Epithelial cell of esophagus (primary cell): ENCODE data around the gene NKX6-2.

ENCODE experiments used
- DNase-seq: peaks from one replicate; pipeline ENCODE4 v3.0.0; 2010; ENCODE audit warnings: low read depth
- H3K4me3 ChIP-seq: 2 replicates; pipeline ENCODE4 v1.5.1; 2011; ENCODE audit warnings: mild to moderate bottlenecking, low read length, control low read depth
- TF ChIP-seq, protein P1 (sequence below): IDR thresholded peaks from 2 replicates; pipeline ENCODE4 v1.5.1; 2011; ENCODE audit warnings: low read depth, mild to moderate bottlenecking, low read length, control low read depth, inconsistent platforms; ENCODE audit not compliant: insufficient read depth; ENCODE audit errors: missing control alignments

Gene NKX6-2

DNA sequence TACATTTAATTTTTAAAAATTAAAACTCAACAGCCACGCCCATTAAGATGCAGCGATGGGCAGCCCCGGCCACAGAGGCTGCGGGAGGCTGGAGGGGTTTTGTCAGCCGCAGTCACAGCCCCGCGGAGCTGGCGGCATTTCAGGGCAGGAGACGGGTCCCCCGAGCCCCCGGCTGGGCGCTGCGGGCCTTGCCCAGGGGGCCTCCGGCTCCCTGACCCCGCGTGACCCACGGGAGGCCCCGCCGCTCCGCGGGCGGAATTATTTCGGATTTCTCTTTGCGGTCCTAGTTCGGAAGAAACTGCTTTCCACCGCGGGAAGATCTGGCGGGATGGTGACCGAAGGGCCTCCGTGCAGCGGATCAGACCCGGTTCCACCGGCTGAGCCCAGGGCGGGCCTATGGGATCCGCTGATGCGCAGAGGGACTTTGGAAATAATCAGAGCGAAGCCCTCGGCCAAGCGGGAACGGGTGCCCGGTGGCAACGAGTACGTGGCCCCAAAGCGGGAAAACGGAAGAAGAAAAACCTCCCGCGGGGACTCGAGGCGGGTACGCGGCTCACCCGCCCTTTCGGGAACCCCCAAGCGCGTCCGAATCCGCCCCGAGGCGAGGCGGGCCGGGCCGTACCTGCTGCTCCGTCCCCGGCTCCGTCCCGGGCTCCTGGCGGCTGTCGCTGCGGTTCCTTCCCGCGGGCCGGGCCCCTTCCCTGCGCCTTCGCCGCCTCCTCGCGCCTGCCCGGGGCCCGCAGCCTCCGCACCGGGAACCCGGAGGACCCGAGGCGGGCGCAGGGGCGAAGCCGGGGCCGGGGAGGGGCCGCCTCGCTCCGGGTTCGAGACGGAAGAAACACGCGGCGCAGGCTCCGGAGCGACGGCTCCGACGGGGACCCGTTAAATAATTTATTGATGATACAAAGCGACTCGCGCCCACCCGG, 1.7 kb downstream of the NKX6-2 start:
- no peak for DNase-seq
- TF ChIP-seq, protein P1, sequence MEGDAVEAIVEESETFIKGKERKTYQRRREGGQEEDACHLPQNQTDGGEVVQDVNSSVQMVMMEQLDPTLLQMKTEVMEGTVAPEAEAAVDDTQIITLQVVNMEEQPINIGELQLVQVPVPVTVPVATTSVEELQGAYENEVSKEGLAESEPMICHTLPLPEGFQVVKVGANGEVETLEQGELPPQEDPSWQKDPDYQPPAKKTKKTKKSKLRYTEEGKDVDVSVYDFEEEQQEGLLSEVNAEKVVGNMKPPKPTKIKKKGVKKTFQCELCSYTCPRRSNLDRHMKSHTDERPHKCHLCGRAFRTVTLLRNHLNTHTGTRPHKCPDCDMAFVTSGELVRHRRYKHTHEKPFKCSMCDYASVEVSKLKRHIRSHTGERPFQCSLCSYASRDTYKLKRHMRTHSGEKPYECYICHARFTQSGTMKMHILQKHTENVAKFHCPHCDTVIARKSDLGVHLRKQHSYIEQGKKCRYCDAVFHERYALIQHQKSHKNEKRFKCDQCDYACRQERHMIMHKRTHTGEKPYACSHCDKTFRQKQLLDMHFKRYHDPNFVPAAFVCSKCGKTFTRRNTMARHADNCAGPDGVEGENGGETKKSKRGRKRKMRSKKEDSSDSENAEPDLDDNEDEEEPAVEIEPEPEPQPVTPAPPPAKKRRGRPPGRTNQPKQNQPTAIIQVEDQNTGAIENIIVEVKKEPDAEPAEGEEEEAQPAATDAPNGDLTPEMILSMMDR, result no peak
- no peak overlapping the region for H3K4me3 ChIP-seq

DNA sequence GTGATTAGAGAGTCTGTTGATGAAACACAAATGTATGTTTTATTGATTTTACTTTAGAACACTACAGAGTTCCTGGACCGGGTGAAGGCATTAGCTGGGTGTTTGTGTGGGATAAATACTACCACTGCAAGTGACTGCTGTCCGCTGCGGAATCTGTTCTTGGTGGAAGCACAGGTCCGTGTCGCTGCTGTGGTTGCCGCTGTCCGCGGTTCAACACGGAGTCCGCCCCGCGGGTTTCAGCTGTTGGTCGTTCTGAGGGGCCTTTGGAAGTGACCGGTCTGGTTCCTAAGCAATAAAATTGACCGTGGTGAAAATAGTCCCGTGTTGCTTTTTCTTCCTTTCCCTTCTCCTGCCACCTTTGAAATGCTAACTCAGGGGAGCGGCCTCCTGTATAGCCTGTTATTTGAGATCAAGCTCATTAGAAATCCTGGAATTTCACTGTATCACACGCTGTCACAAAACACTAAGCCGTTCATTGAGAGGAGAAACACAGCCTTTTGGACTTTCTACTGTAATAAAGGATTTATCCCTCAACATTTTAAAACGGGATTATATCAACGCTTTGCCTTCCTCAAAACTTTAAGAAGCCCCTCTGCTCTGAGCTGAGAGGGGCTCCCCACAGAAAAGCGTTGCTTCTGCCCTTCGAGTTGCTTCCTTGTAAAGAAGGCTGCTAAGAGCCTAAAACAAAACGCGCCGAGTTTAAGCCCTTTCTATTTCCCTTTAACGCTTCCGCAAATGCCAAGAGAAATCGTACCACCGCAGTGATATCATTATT, 2.6 kb downstream of the NKX6-2 start:
- TF ChIP-seq, protein P1, result no peak
- no peak overlapping the region for H3K4me3 ChIP-seq
- DNase-seq, result no peak

DNA sequence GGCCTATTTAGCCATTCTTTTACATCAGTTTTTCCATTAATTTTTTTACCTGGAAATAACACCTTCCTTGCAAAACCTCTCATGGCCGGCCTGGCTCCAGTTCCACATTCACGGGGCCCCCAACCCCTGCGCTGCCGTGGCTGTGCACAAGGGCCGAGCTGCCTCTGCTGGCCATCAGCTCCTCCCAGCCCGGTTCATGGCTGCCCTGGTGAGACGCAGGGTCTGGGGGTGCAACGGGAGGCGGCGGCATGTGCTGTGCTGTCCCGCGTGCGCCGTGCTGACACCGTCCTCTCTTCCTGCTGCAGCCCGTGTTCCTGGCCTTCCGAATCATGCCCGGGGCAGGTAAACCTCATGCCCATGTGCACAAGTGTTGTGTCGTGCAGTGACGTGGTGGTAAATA, 4.4 kb downstream of the NKX6-2 start:
- TF ChIP-seq, protein P1, result no peak
- H3K4me3 ChIP-seq, result no peak overlapping the region
- DNase-seq, result no peak

DNA sequence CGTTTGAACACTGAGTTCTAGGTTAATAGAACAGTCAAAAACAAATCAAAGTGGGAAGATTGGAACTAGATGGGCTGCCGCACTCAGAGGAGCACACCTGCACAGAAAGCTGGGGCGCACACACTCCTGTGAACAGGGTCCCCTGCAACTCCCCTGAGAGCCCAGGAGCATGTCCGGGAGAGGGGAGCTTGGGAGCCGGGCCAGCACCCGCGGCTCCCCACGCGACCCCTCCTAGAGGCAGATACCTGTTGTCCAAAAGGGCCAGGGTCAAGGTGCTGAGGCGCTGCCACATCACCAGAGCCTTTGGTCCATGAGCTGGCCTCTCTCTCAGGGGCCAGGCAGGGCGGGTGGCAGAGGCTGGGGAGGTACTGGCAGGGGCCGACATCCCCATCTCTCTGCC, 5.6 kb downstream of the NKX6-2 start:
- TF ChIP-seq, protein P1, result no peak
- no peak overlapping the region for H3K4me3 ChIP-seq

DNA sequence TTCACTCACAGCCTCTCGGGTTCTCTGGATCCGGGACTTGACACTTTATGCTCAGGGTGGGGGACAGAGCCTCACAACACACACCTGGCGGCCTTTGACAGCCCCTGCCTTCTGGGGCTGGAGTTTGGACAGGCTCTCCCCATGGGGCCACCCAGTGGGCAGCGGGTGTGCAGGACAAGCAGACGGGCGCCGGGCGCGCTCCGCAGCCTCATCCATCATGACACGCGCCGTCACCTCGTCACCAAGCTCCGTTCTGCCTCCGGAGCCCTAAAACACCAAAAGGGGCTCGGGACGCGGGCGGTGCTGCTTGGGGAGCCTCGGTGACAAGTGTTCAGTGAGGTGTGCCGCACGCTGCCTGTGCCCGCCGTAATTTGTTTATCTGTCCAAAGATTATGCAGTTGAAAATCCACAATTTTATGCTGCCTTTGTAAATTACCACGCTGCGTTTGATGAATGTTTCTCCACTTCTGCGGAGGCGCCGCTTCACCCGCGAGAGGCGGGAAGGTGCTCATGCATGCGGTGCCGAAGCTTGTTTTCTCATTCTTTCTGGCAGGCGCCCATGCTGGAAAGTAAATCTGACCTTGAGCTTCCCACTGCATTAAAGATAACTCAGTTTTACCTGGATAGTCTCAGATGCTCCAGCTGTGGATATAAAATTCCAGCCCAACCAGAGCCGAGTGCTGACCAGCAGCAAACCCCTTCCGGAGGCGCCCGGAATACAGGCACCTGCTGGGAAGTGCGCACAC, 6.2 kb downstream of the NKX6-2 start:
- no peak overlapping the region for H3K4me3 ChIP-seq
- DNase-seq, result no peak
- TF ChIP-seq, protein P1, result no peak

More for the DNA sequence above, 5.6 kb downstream of the NKX6-2 start:
- no peak for DNase-seq

DNA sequence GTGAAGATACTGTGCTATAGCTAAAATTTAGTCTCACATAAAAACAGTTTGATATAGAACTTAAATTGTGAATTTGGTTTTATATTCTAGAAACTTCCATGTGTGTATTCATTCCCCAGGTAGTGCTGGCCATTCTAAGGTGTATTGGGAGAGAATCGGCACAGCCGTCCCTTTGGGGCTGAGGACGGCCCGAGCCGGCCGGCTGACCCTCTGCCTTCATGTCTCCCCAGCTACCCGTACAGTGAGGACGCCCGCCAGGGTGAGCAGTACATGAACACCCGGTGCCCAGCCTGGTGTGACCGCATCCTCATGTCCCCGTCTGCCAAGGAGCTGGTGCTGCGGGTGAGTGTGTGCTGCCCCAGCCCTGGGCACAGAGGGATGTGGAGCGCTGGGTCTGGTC, 8.5 kb downstream of the NKX6-2 start:
- DNase-seq, result no peak
- TF ChIP-seq, protein P1, result no peak
- H3K4me3 ChIP-seq, result no peak overlapping the region
